Measurements from ENCODE around the gene ZNF12.
"Not testable (repeated sequence)": the region's sequence is repeated elsewhere in the genome, so short reads cannot be mapped to it uniquely, and the experiment has no call there.

ZNF12 gene

DNA sequence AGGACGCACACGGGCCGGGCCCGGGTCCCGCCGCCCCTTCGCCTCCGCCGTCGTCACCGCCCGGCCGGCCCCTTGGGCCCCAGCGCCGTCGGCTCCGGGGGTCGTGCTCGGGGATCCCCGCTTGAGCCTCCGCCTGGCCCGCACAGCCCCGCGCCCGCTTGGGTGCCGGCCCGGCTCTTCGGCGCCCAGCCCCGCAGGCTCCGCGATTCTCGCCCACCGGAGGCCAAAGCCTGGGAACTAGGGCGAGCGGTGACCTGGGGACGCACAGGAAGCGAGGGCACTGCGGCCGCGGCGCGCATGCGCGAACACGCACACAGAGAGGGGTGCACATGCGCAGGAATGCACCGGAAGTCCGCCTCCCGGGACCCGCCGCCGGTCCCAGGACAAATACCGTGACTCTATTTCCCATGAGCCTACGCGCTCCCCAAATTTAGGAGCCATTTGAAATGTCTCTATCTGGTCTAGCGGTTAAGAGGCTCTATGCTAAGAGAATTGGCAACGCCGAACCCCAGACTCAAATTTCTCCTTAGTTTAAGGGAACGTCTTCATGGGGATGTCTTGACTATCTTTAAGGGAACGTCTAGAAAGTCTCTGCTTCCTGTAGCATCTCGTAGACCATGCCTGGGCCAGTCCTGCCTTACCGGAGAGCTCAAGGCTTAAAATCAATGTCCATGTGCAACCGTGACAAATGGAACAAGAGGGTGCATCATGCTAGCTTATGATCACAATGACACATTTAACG, at the start of gene ZNF12:
Gene ZNF12, minus strand, starts transcription at position 282 of the 742 bp plus-strand sequence. CDS start 1,774 bp downstream, outside the sequence.
- peak; percentile 92 to 96 (median 92) for DNase-seq

DNA sequence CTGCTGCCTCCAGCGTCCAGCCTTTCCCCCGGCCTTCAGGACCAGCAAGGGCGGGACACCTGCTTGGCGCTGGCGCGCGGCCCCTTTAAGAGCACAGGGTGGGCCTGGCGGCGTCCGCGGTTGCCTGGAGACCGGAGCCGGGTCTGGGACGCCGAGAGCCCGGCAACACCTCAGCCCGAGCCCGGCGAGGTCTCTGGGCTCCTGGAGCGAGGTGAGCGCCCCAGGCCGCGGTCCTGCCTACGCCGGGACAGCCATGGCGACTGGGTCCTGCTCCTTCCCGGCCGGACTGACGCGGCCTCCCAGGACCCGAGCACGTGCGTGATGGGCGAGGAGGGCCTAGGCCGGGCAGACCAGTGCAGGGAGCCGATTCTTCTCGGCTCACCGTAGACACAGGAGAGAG, 47.2 kb upstream of the ZNF12 start, which contains the start of gene RSPH10B2:
Gene RSPH10B2, plus strand, starts transcription at position 140 of the 400 bp plus-strand sequence. CDS start 3,575 bp downstream, outside the sequence.
- not testable (repeated sequence) for DNase-seq

DNA sequence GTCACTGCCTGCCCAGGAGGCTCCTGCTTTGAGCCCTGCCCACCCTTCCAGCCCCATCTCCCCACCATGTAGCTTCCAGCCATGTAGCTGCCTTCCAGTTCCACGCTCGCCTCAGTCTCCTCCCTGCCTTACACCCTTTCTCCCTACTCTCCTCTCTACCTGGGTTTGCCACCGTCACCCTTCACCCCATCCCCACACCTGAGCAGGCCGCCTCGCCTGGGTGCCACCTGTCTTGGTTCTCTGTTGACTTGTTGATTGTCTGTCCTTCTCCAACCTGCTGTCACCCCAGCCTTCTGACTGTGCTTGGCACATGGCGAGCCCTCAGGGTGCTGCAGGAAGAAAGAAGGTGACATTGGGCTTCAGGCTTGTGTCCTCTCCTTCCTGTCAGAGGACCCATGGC, 43.4 kb upstream of the ZNF12 start:
- DNase-seq, result not testable (repeated sequence)

DNA sequence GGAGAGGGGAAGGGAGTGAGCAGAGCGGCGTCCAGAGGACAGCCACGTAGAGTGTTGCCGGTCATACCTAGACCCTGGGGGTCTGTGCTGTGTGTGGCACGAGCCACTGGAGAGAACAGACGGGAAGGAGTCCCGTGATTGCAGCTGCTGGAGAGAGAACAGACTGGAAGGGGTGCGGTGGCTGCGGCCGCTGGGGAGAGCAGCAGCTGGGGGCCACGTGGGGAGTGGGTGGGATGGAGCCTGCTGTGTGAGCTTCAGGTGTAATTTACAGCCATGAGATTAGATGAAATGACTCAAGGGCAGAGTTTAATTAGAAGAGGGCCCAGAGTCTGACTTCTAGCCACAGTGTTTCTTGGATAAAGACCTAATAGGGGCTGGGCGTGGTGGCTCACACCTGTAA, 42.6 kb upstream of the ZNF12 start:
- not testable (repeated sequence) for DNase-seq

DNA sequence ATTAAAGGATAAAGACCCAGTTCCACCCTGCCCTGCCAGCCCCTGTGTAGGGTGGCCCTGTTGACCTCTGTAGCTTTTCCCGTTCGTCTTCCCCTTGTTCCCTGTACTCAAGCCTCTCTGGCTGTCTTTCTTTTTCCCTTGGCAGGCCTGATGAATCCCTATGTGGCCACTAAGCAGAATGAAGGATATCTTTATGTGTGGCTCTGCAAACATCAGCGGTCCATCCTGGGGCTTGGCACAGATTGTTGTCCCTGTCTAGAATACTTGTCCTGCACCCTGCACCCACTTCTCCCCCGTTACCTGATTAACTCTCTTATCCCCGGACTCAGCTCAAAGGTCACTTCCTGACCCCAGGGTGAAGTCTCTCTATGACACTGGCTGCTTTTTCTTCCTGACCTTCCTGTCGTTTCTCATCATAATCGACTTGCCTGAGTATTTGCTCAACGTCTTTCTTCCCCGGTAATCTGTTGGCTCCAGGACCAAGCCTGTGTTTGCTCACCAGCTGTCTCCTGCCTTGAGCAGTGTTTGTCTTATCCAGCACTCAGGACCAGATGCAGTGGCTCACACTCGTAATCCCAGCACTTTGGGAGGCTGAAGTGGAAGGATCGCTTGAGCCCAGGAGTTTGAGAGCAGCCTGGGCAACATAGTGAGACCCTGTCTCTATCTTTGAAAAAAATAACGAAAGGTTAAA, 37.8 kb upstream of the ZNF12 start:
- not testable (repeated sequence) for DNase-seq

DNA sequence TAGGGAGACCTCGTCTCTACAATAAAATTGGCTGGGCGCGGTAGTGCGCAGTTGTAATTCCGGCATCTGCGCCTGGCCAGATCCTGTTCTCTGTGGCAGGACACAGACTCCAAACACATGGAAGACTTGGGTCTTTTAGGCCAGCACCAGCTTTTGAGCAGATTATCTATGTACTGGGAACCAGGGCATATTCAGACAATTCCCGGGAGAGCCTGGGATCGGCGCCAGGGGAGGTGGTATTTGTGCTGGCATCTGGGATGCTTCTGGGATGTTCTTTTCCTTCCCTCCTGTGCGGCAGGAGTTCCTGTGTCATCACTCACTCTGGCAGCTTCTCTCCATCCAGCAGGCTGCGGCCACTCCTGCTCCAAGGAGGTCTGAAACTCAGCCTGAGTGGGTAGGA, 31.7 kb upstream of the ZNF12 start:
- not testable (repeated sequence) for DNase-seq

DNA sequence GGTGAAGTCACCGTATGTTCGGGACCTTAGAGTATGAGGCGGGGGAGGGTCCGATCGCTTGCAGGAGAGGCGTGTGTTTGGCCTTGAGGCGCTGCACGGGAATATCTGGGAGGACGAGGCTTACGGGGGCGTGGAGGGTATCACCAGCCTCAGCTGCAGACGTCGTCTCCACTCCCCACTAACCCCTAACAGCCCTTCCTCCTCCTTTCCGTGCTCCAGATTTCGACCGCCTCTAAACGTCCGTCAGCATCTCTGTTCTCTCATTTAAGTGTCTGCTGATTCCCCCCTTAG, 23.5 kb upstream of the ZNF12 start:
- no peak for DNase-seq

DNA sequence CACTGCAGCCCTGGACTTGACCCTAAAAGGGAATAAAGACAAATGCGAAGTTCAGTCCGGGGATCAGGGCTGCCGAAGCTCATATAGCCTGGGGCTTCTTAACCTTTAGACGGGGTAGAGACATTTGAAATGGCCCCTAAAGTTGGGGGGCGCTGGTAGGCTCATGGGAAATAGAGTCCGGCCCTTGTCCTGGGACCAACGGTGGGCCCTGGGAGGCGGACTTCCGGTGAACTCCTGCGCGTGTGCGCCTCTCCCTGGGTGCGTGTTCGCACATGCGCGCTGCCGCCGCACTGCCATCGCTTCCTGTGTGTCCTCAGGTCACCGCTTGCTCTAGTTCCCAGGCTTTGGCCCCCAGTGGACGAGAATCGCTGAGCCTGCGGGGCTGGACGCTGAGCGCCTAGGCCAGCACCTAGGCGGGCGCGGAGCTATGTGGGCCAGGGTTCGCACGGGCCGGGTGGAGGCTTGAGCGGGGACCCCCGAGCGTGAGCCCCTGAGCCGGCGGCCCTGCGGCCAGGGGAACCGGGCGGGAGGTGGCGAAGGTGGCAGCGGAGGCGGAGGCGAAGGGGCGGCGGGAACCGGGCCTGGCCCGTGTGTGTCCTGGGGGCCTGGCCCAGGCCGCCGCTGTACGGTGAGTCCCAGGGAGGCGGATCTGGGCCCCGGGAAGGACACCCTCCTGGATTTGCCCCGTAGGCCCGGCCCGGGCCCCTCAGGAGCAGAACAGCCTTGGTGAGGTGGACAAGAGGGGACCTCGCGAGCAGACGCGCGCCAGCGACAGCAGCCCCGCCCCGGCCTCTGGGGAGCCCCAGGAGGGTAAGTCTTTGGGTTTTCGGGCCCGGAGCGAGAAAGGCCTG, 23.0 kb upstream of the ZNF12 start:
- DNase-seq, result peak; percentile 68 to 93 (median 91)

DNA sequence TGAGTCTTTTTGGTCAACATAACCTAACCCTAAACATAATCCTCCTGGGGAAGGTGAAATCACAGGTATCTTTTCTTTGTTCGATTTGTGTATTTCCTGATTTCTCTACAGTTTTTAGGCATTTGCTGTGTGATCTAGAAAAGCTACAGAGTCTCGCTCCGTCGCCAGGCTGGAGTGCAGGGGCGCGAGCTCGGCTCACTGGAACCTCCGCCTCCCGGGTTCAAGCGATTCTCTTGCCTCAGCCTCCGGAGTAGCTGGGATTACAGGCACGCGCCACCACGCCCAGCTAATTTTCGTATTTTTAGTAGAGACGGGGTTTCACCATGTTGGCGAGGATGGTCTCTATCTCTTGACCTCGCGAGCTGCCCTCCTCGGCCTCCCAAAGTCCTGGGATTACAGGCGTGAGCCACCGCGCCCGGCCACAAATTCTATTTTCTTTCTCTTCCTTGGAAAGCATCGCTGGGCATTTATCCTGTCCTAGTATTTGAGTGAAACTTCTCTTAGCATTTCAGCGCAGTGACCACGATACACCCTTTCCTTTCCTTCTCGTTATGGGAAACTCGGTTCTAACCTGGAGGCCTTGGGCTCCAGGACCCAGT, 22.2 kb upstream of the ZNF12 start:
- not testable (repeated sequence) for DNase-seq

DNA sequence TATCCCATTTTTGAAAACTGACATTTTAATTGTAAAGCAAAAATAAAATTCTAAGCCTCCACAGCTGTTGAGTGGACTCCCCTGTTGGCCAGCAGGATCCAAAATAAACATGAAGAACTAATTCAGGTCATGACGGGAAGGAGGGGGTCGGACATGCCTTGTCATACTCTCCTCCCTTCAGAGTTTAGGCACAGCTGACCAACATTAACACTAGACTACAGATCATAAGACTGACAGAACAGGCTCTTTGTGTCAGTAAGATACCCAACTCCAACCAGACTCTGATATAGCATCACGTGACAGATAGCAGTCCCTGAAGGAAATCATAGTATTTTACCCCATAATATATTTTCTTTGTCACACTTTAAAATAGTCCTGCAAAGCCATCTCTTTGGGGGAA, 20.9 kb upstream of the ZNF12 start:
- no peak for DNase-seq

DNA sequence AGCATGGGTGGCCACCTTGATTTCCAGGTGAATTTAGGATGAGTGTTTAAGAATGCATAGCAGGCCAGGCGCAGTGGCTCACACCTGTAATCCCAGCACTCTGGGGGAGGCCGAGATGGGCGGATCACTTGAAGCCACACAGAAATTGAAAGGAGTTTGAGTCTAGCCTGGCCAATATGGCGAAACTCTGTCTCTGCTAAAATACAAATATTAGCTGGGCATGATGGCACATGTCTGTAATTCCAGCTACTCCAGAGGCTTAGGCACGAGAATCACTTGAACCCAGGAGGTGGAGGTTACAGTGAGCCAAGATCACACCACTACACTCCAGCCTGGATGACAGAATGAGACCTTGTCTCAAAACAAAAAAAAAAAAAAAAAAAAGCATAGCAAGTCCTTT, 19.6 kb upstream of the ZNF12 start:
- not testable (repeated sequence) for DNase-seq

DNA sequence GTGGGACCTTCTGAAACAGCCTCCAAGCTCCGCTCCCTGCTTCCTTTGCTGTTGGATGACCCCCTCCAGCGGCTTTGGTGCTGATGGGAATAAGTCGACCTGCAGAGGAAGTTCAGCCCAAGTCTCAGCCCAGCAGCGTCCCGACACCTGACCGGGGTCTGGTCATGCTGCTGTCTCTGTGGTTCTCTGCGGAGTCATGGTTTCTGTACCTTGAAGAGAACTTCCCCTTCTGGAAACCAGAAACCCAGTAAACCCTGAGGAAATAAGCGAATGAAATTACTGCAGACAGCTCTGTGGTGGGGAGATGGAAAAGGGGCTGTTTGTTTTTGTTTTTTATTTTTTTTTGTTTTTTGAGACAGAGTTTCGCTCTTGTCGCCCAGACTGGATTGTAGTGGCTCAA, 18.3 kb upstream of the ZNF12 start:
- no peak for DNase-seq

DNA sequence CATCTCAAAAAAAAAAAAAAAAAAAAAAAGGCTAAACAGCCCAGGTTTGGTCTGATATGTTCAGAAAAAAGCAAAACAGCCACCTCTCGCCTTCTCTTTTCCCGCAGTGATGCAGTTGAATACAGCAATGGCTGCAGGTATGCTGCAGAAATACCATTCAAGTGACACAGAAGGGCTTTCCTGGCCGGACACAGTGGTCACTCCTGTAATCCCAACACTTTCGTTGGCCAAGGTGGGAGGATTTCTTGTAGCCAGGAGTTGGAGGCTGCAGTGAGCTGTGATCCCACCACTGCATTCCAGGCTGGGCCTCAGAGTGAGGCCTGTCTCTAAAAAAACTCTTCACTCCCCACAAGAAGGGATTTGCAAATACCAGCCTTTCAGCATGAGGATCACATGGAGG, 17.6 kb upstream of the ZNF12 start:
- DNase-seq, result not testable (repeated sequence)

DNA sequence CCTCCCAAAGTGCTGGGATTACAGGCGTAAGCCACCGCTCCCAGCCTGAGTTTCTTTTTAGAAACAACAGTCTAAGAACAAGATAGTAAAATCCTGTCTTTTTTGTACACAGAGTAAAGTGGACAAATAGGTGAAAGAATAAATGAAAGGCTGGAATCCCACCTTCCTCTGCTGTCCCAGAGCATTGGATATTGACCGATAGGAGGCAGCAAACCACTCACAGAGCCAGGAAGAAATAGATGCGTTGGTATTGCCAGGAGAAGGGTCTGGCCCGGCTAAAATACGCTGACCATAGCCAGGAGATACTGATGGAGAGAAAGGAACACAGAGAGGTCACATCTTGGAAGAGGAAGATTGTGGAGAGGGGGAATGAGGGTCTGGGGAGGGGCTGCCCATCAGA, 11.4 kb upstream of the ZNF12 start:
- DNase-seq, result no peak

DNA sequence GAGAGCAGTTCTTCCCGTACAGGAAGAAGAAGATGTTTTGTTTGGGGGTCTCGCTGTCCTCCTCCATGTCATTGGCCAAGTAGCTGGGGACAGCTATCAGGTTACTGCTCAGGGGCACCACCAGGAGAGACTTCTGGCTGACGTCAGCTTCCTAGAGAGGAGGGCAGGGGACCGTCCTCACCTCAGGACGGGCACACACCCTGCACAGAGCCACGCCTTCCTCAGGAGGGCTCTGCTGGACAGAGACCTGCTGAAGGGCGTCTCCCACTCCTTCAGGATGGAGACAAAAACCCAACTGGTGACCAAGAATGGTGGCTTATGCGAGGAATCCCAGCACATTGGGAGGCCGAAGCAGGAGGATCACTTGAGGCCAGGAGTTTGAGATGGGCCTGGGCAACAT, 9.2 kb upstream of the ZNF12 start:
- not testable (repeated sequence) for DNase-seq

DNA sequence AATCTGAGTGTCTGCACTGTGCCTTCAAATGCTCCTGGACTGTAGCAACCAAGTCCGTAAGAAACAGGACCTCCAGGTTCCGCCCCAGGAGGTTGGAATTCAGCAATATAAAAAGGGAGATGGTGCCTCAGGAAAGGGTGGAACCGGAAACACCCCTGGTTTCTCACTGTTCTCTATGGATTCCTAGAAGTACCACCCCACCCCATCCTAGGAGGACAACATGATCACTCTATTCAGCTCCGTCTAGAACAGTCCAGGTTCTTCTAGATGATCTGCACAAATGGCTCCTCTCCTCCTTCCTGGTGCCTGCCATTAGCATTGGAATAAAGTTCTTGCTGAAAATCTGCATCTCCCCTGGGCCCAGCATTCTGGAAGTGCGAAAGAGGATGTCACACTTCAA, 7.6 kb upstream of the ZNF12 start:
- DNase-seq, result no peak

DNA sequence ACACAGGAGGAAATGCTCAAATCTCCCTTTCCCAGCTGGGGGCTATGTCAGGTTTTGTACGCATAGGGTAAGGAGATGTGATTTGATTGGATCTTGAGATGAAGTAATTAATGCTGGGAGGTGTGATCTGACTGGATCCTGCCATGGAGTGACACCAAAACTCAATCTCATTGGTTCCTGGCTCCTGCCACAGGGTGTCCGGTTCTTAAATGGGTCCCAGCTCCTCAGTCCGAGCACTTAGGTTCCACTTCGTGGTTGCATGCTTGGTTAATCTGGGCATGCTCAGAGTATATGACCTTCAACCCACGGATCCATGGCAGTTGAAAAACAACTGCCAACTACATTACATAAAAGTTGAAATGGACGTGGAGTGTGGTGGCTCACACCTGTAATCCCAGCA, 3.1 kb upstream of the ZNF12 start:
- DNase-seq, result peak in 1 of 3 experiments; percentile 7

DNA sequence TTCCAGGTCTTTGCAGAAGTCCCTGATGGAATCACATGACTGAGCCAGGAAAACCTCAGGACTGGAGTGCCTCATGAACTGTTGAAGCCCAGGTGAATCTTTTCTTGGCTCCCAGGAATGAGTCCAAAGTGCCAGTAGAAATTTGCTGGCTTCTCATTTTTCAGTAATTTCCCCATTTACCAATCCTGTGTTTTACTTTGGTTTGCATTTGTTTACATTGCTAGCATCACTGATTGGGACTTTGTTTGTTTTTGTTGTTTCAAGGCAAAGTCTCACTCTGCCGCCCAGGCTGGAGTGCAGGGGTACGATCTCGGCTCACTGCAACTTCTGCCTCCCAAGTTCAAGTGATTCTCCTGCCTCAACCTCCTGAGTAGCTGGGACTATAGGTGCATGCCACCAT, 1.6 kb upstream of the ZNF12 start:
- no peak for DNase-seq

DNA sequence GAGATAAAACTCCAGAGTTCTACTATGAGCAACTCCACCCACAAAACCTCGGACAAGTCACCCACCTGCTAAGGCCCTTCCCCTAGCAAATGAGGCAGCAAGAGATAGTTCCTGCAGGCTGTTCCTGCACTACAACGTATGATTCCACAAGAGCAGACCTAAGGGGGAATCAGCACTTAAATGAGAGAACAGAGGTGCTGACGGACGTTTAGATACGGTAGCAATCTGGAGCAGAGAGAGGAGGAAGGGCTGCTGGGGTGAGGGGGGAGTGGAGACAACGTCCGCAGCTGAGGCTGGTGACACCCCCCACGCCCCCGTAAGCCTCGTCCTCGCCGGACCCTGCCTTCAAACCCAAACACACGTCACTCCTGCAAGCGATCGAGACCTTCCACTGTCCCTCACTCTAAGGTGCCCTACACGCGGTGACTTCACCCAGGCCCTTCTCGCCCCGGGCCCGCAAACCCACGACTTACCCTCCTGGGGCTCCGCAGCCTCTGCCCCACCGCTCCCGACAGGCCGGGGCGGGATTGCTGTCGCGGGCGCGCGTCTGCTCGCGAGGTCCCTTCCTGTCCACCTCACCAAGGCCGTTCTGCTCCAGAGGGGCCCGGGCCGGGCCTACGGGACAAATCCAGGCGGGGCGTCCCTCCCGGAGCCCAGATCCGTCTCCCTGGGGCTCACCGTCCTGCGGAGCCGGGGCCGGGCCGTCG, 635 bp downstream of the ZNF12 start:
- peak in 2 of 3 experiments; percentile 34 to 63 for DNase-seq

DNA sequence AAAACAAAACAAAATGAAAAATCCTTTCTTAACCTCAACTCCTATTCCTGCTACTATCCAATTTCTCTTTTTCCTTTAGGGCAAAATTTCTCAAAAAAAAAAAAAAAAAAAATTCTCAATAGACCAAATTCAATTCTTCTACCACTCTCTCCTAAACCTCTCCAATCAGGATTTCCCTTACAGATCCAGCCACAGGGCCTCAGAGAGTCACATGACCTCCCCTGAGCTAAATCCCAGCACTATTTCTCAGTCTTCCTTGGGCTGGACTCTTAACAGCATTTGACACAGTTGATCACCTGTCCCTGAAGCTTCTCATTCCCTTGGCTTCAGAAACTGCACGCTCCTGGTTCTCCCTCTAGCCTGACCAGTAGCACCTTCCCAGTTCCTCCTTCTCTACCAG, 4.9 kb downstream of the ZNF12 start:
- peak in 1 of 3 experiments; percentile 8 for DNase-seq

DNA sequence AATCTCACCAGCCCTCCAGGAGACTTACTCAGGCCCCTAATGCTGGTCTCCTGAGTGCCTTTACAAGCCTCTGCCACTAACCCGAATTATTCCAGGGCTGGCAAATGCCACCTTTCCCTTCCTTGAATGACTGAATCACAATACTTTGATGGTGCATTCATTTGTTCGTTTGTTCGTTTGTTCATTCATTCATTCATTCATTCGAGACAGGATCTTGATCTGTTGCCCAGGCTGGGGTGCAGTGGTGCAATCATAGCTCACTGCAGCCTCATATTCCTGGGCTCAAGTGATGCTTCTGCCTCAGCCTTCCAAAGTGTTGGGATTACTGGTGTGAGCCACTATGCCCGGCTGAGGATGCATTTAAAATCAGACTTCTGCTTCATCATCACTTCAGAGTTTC, 6.0 kb downstream of the ZNF12 start:
- DNase-seq, result no peak

DNA sequence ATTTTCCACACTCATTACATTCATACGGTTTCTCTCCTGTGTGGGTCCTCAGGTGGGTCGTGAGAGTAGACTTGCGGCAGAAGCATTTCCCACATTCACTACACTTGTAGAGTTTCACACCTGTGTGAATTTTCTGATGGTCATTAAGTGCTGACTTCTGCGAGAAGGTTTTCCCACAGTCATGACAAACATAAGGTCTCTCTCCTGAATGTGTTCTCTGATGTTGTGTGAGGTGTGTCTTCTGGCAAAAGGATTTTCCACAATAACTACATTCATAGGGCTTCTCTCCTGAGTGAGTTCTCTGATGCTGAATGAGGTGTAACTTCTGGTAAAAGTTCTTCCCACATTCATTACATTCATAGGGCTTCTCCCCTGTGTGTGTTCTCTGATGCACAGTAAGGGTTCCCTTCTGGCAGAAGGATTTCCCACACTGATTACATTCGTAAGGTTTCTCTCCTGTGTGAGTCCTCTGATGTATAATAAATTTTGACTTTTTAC, 15.1 kb downstream of the ZNF12 start:
- DNase-seq, result peak in 1 of 3 experiments; percentile 40

Data from NCI-H1417 (cell line).